NCI-H1417 (cell line): ENCODE data around the gene TMEM201.

Experiments used
- DNase-seq, 3 experiments: peaks; one replicate each; lab custom pipeline; 2025; lab: John Stamatoyannopoulos, UW

TMEM201 gene

DNA sequence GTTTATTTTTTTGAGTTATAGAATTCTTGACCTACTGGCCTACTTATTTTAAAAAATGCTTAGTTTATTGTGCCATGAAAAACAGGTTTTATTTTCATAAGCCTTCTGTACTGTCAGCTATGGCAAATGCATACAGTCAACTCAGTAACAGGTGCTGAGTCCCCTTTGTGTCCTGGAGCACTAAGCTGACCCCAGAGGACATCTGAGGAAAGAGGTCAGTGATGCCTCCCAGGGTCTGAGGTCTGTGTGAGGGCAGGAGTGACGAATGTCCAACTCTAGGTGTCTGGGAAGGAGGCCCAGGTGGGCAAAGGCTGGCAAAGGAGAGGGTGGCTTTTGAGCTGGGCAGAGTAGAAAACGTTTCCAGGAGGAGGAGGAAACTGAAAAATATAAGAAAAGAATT lies 7.8 kb upstream of the TMEM201 start:
- DNase-seq: no peak

- DNase-seq: no peak
Observed at GRCh38 chr1:9586147-9586766, 2.5 kb upstream of the TMEM201 start.

GRCh38 chr1:9589144-9589718 lies 520 bp downstream of the TMEM201 start:
- DNase-seq: peak; percentile 21 to 69 (median 59)

- DNase-seq: peak in 1 of 3 experiments; percentile 52
Observed at GRCh38 chr1:9589719-9590157, 1.0 kb downstream of the TMEM201 start.

GRCh38 chr1:9590201-9590600 lies 1.5 kb downstream of the TMEM201 start:
- DNase-seq: peak in 2 of 3 experiments; percentile 13 to 24

DNA sequence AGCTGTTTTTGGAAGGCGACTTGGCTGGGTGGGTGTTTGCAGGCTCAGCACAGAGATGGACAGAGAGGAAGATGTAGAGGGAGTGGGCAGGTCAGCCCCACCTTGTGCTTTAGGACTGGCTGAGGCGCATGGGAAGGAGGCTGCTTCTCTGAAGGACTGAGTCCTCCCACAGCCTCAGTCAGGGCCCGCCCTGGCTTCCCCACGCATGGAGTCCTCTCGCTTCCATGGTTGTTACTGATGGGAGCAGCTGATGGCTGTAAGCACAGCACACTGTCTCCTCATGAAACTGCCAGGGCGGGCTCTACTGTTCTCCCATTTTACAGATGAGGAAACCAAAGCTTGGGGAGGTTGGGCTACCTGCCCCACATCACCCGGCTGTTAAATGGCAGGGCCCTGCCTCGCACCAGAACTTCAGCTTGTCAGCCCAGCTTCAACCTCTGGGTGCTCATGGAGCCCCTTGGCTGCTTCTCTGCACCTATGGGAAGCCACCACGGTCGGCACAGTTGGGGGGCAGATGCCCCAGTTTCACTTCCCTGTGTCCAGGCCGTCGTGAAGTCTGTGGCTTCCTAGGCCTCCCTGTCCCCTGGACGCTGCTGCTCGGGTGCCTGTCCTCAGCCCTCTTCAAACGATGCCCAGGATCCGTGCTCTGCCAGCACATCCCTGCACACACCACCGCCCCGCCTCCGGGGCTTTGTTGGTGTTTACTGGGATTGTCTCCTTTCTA lies 2.4 kb downstream of the TMEM201 start:
- no peak for DNase-seq

DNA sequence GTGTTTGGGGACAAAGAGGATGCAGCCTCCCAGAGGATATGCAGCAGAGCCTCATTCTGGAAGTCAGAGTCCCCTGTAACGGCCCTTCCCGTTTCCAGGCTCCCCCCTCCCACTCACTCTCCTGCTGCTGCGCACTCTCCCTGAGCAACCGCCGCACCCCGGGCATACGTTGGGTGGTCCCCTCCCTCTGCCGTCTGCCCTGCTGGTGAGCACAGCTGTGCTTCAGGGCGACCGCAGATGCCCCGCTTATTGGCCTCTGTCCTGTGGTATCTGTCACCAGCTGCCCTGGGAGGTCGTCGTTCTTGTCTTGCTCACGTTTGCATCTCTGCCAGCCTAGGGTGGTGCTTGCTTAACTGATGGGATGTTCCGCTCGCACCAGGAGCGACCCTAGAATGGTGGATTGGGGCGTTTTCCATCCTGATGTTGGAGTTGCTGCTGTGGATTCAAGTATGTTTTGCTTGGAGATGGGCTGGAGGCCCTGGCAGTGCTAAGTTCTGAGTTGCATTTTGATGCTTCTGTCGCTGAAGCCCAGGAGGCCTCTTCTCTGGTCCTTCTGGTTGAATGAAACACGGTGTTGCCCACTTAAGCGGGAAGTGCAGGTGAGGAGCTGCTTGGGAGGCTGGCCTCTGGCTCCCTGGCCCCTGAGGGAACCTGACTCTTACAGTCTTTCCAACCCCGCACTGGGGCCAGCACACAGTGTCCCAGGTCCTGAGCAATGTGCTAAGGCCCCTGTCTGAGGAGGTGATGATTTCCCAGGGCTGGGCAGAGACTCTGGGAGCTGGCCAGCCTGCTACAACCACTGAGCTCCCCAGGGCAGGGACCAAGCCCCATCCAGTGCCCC lies 3.2 kb downstream of the TMEM201 start:
- no peak for DNase-seq

GRCh38 chr1:9592510-9593075 lies 3.9 kb downstream of the TMEM201 start:
- no peak for DNase-seq

DNA sequence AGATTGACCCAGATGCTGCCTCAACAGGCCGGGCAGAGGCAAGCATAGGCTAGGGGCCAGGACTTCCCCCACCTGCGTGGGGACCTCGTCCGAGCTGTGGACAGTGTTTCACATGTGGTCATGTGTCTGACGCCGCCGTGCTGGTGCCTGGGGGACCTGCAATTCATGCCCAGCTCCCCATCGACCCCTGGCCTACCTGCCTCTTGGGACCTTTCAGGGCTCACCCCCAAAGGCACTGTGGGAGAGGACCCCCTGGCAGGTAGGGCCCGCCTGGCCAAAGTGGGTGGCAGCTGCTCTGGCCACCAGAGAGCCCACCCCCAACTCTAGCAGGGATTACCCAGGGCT lies 4.4 kb downstream of the TMEM201 start:
- DNase-seq: no peak

GRCh38 chr1:9593492-9594465 lies 5.1 kb downstream of the TMEM201 start:
- peak; percentile 72 to 97 (median 94) for DNase-seq

DNA sequence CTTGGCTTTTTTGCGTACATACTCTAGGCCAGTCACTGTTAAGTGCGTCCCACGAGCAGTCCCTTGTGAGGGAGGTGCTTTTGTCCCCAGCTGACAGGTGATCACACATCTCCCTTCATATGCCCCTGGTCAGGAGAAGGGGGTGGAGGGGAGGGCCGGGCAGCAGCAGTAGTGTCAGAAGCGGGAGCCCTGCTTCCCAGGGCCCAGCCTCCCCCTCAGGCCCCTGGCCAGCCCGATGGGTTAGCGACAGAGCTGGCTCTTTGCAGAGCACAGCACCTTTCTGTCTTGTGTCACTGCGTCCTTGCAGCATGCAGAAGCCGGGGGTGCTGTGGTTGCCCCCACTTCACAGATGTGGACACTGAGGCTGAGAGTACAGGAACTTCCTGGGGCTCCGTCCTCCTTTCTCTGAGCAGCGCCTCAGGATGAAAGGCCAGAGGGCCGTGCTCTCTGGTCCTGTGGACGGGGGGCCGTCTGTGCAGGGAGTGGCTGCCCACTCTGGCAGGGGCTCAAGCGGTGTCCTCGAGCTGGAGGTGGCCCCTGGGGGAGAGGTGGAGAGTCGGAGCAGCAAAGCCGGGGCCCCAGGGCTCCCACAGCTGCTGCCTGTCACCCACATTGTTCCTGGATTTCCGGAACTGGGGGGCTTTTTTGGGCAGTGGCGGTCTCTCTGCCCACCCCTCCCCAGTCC lies 5.9 kb downstream of the TMEM201 start:
- no peak for DNase-seq

DNA sequence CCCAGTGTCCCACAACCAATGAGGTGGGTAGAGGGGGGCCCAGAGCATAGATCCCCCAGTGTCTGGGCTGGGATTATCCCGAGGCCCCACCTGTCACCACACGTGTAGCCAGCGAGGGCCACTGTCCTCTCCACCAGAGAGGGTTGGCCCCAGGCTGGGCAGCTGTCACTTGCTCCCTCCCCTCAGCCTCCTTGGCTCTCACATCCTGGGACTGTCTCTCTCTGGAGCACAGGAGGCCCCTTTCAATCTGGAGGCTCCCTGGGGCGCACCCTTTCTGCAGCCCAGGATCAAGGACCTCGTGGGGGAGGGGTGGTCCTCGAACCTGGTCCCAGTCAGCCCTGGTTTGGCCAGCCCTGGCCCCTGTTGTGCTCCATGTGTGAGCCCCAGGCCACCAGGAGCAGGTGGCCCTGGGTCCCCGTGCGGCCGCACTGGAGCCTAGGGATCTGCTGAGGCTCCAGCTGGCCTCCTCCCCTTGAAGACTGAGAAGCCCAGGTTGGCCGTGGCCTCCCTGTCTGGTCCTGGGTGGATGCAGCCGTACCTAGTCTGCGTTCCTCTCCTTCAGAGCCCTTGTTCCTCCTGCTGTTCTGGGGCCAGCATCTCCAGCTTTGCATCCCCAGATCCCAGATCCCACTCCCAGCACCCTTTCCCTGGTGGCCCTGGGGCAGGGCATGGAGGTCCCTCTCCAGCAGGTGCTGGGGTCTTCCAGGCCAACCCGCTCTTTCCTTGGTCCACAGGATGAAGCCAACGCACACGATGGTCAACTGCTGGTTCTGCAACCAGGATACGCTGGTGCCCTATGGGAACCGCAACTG lies 6.7 kb downstream of the TMEM201 start:
- DNase-seq: no peak

DNA sequence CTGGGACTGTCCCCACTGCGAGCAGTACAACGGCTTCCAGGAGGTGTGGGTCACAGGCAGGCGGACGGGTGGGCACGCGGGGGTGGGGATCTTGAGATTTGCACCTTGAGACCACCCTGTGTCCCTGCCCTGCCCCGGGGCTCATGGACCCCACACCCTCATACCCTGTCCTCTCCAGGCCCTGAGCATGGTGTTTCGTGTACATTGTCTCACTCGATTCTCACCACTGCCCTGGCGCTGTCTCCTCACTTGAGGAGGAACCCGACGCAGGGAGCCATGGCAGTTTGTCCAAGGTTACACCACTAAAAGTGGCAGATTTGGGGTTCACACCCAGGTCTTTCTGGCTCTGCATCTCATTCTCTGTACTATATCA lies 7.2 kb downstream of the TMEM201 start:
- DNase-seq: no peak

- DNase-seq: peak in 2 of 3 experiments; percentile 7 to 29
Observed at GRCh38 chr1:9596415-9597123, 7.9 kb downstream of the TMEM201 start.

- DNase-seq: no peak
Observed at GRCh38 chr1:9597361-9598315, 8.9 kb downstream of the TMEM201 start.

DNA sequence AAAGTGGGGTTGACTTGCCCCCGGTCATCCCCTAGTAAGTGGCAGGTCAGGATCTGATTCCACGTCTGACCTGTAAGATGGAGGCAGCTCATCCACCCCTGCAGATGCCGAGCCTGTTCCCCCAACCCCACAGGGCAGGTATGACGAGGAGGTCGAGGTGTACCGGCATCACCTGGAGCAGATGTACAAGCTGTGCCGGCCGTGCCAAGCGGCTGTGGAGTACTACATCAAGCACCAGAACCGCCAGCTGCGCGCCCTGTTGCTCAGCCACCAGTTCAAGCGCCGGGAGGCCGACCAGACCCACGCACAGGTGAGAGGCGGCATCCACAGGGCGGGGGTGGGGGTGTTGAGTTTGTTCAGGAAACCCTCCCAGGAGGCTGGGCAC lies 9.6 kb downstream of the TMEM201 start:
- DNase-seq: no peak

GRCh38 chr1:9599741-9600140 lies 11.0 kb downstream of the TMEM201 start:
- DNase-seq: no peak
